Smooth muscle cell (in vitro differentiated cells): ENCODE measurements around the gene MED23. TPM values are rescaled to one million over a fixed set of nuclear protein-coding genes. Genes with fewer than 3 reads are reported as not detected.

Source experiments
- DNase-seq: peaks from one replicate; lab custom pipeline; 2025; ENCODE audit not compliant: unreplicated experiment; lab: John Stamatoyannopoulos, UW
- H2AFZ ChIP-seq: fragments of 200-600 bp; sonication (generic); 2 replicates; pipeline ENCODE4 v1.6.0; 2016; ENCODE audit warnings: antibody characterized with exemption, low read depth, mild to moderate bottlenecking
- H3F3A ChIP-seq: fragments of 200-600 bp; sonication (generic); 2 replicates; pipeline ENCODE4 v1.6.0; 2017; ENCODE audit warnings: antibody characterized with exemption, low read depth
- H3K27ac ChIP-seq: fragments of 200-600 bp; sonication (generic); 2 replicates; pipeline ENCODE4 v1.5.1; 2016; ENCODE audit warnings: low read depth, mild to moderate bottlenecking
- H3K27me3 ChIP-seq: fragments of 200-600 bp; sonication (generic); 2 replicates; pipeline ENCODE4 v1.6.1; 2016; ENCODE audit warnings: low read depth, mild to moderate bottlenecking
- H3K36me3 ChIP-seq: fragments of 200-600 bp; sonication (generic); 2 replicates; pipeline ENCODE4 v1.5.1; 2016; ENCODE audit warnings: low read depth
- H3K4me1 ChIP-seq: fragments of 200-600 bp; sonication (generic); 2 replicates; pipeline ENCODE4 v1.5.1; 2016; ENCODE audit warnings: low read depth
- H3K4me2 ChIP-seq: fragments of 200-600 bp; sonication (generic); 2 replicates; pipeline ENCODE4 v1.6.0; 2016; ENCODE audit warnings: mild to moderate bottlenecking
- H3K4me3 ChIP-seq: fragments of 200-600 bp; sonication (generic); 2 replicates; pipeline ENCODE4 v1.5.1; 2016; ENCODE audit warnings: mild to moderate bottlenecking
- H3K79me2 ChIP-seq: fragments of 200-600 bp; sonication (generic); 2 replicates; pipeline ENCODE4 v1.6.0; 2016; ENCODE audit warnings: low read depth, mild to moderate bottlenecking
- H3K9ac ChIP-seq: fragments of 200-600 bp; sonication (generic); 2 replicates; pipeline ENCODE4 v1.6.0; 2016; ENCODE audit warnings: low read depth
- H3K9me3 ChIP-seq: fragments of 200-600 bp; sonication (generic); replicated peaks from 2 replicates; pipeline ENCODE4 v1.5.1; 2016; ENCODE audit warnings: low read depth
- H4K20me1 ChIP-seq: fragments of 200-600 bp; sonication (generic); 2 replicates; pipeline ENCODE4 v1.6.0; 2016; ENCODE audit warnings: low read depth
- WGBS: methylation state at CpG from one replicate; pipeline ENCODE4 v1.1.7; 2016; ENCODE audit warnings: low lambda C conversion rate; 5-methylcytosine and 5-hydroxymethylcytosine counted together
- polyA plus RNA-seq: library from polyadenylated mRNA; unstranded; fragments of >200 nt; fragmentation: Nextera tagmentation; extraction: Ambion mirVana; gene quantifications from 2 replicates; pipeline ENCODE4 v1.2.1, GENCODE V29; 2016
- total RNA-seq: library from RNA; depleted of rRNA; stranded (reverse); fragments of >200 nt; gene quantifications from 2 replicates; pipeline ENCODE4 v1.2.3, GENCODE V29; 2014
- TF ChIP-seq, protein P1 (sequence below): fragments of 200-600 bp; sonication (generic); IDR thresholded peaks from 2 replicates; pipeline ENCODE4 v1.5.1; 2017; ENCODE audit warnings: borderline replicate concordance, mild to moderate bottlenecking, antibody characterized with exemption; ENCODE audit not compliant: insufficient read depth, poor library complexity, severe bottlenecking

Gene MED23
- total and polyA plus RNA-seq, 2 experiments from 2014 or later, result 17.1 to 46.4 TPM

DNA sequence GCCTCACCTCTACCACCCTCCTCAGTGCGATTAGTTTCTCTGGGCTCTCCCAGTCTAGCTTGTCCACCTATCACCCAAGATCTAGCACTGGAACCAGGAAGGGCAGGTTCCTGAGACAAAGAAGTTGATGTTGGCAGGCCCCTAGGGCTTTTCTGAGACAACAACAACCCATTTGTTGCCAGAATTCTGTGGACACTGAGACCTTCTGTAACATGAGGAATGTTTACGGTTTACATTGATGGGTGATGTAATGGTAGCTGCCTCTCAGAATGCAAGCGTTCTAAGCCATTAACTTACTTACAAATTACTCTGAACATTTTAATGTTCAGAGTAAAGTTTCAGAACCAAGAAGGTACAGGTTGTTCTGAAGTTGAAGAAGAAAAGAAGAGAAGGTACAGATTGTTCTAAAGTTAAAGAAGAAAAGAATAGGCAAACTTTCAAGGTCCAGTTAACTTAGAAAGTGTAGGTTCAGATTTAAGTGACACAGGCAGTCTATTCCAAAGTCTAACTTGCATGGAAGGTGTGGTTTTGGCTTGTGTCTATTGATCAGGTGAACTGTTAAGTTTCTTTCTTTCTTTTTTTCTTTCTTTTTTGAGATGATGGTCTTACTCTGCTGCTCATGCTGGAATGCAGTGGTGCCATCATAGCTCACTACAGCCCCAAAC lies 3.7 kb upstream of the MED23 start:
- Histone ChIP-seq H3K4me2 (no peak overlapping the region), H3K9ac (no peak overlapping the region), H3K27ac (no peak overlapping the region), H3K79me2 (peaks cover 10% of the 10 kb centered on the region), H2AFZ (no peak overlapping the region), H3K36me3 (no peaks in the 10 kb centered on the region), H3F3A (no peaks in the 10 kb centered on the region), H3K4me3 (no peak overlapping the region), H3K4me1 (peaks cover 7% of the 10 kb centered on the region), H3K27me3 (no peaks in the 10 kb centered on the region), H4K20me1 (no peaks in the 10 kb centered on the region), H3K9me3 (no peaks in the 10 kb centered on the region)
- TF ChIP-seq, protein P1, sequence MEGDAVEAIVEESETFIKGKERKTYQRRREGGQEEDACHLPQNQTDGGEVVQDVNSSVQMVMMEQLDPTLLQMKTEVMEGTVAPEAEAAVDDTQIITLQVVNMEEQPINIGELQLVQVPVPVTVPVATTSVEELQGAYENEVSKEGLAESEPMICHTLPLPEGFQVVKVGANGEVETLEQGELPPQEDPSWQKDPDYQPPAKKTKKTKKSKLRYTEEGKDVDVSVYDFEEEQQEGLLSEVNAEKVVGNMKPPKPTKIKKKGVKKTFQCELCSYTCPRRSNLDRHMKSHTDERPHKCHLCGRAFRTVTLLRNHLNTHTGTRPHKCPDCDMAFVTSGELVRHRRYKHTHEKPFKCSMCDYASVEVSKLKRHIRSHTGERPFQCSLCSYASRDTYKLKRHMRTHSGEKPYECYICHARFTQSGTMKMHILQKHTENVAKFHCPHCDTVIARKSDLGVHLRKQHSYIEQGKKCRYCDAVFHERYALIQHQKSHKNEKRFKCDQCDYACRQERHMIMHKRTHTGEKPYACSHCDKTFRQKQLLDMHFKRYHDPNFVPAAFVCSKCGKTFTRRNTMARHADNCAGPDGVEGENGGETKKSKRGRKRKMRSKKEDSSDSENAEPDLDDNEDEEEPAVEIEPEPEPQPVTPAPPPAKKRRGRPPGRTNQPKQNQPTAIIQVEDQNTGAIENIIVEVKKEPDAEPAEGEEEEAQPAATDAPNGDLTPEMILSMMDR, result no peak
- no peak for DNase-seq
- WGBS, result 80% methylated on average over 3 of the region's 3 CpGs

DNA sequence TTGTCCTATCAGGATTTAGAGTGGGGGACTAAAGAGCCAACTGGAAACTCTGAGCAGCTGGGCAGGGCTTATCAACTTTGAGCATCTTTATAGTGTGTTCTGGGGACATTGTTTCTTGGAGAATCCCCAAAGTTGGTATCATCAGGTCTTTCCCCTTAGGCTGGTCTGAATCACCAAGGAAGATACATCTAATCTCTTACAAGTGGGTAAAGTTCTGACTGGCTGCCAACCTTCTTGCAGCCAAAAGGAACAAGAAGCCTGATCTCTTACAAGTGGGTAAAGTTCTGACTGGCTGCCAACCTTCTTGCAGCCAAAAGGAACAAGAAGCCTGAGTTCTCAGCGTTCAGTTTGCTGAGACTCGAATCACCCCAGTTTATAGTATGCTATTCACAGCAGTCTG lies 1.6 kb upstream of the MED23 start:
- Histone ChIP-seq H3K79me2 (peaks cover 20% of the 10 kb centered on the region), H3K36me3 (peaks cover 2% of the 10 kb centered on the region), H3K4me1 (peaks cover 7% of the 10 kb centered on the region), H3K27ac (no peak overlapping the region), H3K4me3 (no peak overlapping the region), H4K20me1 (no peaks in the 10 kb centered on the region), H2AFZ (no peak overlapping the region), H3K4me2 (no peak overlapping the region), H3K27me3 (no peaks in the 10 kb centered on the region), H3K9ac (no peak overlapping the region), H3K9me3 (no peaks in the 10 kb centered on the region), H3F3A (no peaks in the 10 kb centered on the region)
- DNase-seq, result no peak
- WGBS, result 89% methylated on average over 2 of the region's 2 CpGs
- TF ChIP-seq, protein P1, result no peak

DNA sequence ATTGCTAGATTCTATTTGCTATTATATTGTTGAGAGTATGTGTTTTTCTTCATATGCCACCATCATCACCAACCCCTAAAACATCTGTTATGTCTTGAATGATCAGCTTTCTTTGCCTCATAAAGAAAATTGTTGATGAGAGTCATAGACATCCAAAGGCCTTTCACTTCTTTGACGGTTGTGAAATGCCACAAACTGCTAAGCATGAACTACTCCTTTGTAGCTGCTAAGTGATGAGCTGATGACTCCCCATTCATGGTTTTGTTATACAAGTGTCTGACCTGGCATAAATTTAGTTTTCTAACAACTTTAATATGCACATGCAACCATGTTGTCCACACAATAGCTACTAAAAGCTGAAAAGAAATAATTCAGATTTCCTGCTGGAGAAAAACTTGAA lies 684 bp upstream of the MED23 start:
- no peak overlapping the region for H3K9ac ChIP-seq
- DNase-seq, result no peak

More for the DNA sequence above, 684 bp upstream of the MED23 start:
- 62% methylated on average over 1 of the region's 1 CpG for WGBS
- Histone ChIP-seq H3K27me3 (no peaks in the 10 kb centered on the region), H3K79me2 (peaks cover 20% of the 10 kb centered on the region), H3K4me2 (peak overlapping the region; percentile 80), H4K20me1 (no peaks in the 10 kb centered on the region), H3K4me3 (peak overlapping the region; percentile 89), H3F3A (no peaks in the 10 kb centered on the region), H3K9me3 (no peaks in the 10 kb centered on the region), H3K27ac (no peak overlapping the region), H3K4me1 (peaks cover 7% of the 10 kb centered on the region), H2AFZ (peak overlapping the region; percentile 82), H3K36me3 (peaks cover 8% of the 10 kb centered on the region)
- TF ChIP-seq, protein P1, result no peak
